HepG2 (cell line): Measurements from ENCODE around the gene CREB1. TPM values are rescaled to one million over a fixed set of nuclear protein-coding genes. Genes with fewer than 3 reads are reported as not detected.

Experiments
- ELF4 ChIP-seq: sonication (generic); formaldehyde crosslinking; IDR thresholded peaks from 2 replicates; pipeline ENCODE4 v1.5.0; 2020; ENCODE audit warnings: missing genetic modification reagents, mild to moderate bottlenecking, moderate library complexity, borderline replicate concordance
- FUBP1 ChIP-seq: sonication (generic); formaldehyde crosslinking; IDR thresholded peaks from 2 replicates; pipeline ENCODE4 v1.5.1; 2020; ENCODE audit warnings: missing genetic modification reagents, mild to moderate bottlenecking, borderline replicate concordance
- GLI4 ChIP-seq: sonication (generic); formaldehyde crosslinking; IDR thresholded peaks from 2 replicates; pipeline ENCODE4 v1.5.1; 2020; ENCODE audit warnings: missing genetic modification reagents, mild to moderate bottlenecking, moderate library complexity, borderline replicate concordance
- GMEB1 ChIP-seq: sonication (generic); formaldehyde crosslinking; IDR thresholded peaks from 2 replicates; pipeline ENCODE4 v1.5.1; 2020; ENCODE audit warnings: missing genetic modification reagents, mild to moderate bottlenecking, borderline replicate concordance
- HOXA9 ChIP-seq: sonication (generic); formaldehyde crosslinking; IDR thresholded peaks from 2 replicates; pipeline ENCODE4 v1.8.1; 2022; ENCODE audit warnings: missing genetic modification reagents, mild to moderate bottlenecking, moderate library complexity, borderline replicate concordance
- KLF11 ChIP-seq: IDR thresholded peaks from 2 replicates; pipeline ENCODE4 v1.6.1; 2016; ENCODE audit warnings: missing compliant biosample characterization
- MBD4 ChIP-seq: IDR thresholded peaks from 2 replicates; pipeline ENCODE4 v1.6.1; 2012; ENCODE audit warnings: low read length, inconsistent platforms, borderline replicate concordance
- MED1 ChIP-seq: sonication (generic); formaldehyde crosslinking; IDR thresholded peaks from 2 replicates; pipeline ENCODE4 v1.4.0; 2020; ENCODE audit warnings: missing genetic modification reagents
- PHF20 ChIP-seq: sonication (generic); formaldehyde crosslinking; IDR thresholded peaks from 2 replicates; pipeline ENCODE4 v1.5.0; 2020; ENCODE audit warnings: mild to moderate bottlenecking, missing genetic modification reagents
- RBFOX2 ChIP-seq: fragments of 200-400 bp; formaldehyde crosslinking; IDR thresholded peaks from 2 replicates; pipeline ENCODE4 v1.6.1; 2017; ENCODE audit warnings: low read depth, mild to moderate bottlenecking, low read length
- SRY ChIP-seq: sonication (generic); formaldehyde crosslinking; IDR thresholded peaks from 2 replicates; pipeline ENCODE4 v1.8.0; 2022; ENCODE audit warnings: mild to moderate bottlenecking, missing genetic modification reagents
- ZBTB7A ChIP-seq: sonication (generic); formaldehyde crosslinking; IDR thresholded peaks from 2 replicates; pipeline ENCODE4 v1.8.0; 2022; ENCODE audit warnings: mild to moderate bottlenecking, missing genetic modification reagents
- ZFX ChIP-seq: sonication (generic); formaldehyde crosslinking; IDR thresholded peaks from 2 replicates; pipeline ENCODE4 v1.4.0; 2020; ENCODE audit warnings: mild to moderate bottlenecking, low read depth, missing genetic modification reagents, moderate library complexity
- ZMYM2 ChIP-seq: sonication (generic); formaldehyde crosslinking; IDR thresholded peaks from 2 replicates; pipeline ENCODE4 v1.8.0; 2022; ENCODE audit warnings: mild to moderate bottlenecking, missing genetic modification reagents
- ZNF34 ChIP-seq: sonication (generic); formaldehyde crosslinking; IDR thresholded peaks from 2 replicates; pipeline ENCODE4 v1.4.0; 2020; ENCODE audit warnings: mild to moderate bottlenecking, missing genetic modification reagents, borderline replicate concordance
- ZNF432 ChIP-seq: sonication (generic); formaldehyde crosslinking; IDR thresholded peaks from 2 replicates; pipeline ENCODE4 v1.5.0; 2020; ENCODE audit warnings: missing genetic modification reagents, mild to moderate bottlenecking, borderline replicate concordance
- ZNF574 ChIP-seq: sonication (generic); formaldehyde crosslinking; IDR thresholded peaks from 2 replicates; pipeline ENCODE4 v1.4.0; 2020; ENCODE audit warnings: missing genetic modification reagents
- ZNF605 ChIP-seq: sonication (generic); formaldehyde crosslinking; IDR thresholded peaks from 2 replicates; pipeline ENCODE4 v1.8.0; 2022; ENCODE audit warnings: mild to moderate bottlenecking, missing genetic modification reagents
- ZNF670 ChIP-seq: sonication (generic); formaldehyde crosslinking; IDR thresholded peaks from 2 replicates; pipeline ENCODE4 v1.8.0; 2022; ENCODE audit warnings: mild to moderate bottlenecking, missing genetic modification reagents, borderline replicate concordance
- ZZZ3 ChIP-seq: sonication (generic); formaldehyde crosslinking; IDR thresholded peaks from 2 replicates; pipeline ENCODE4 v1.4.0; 2020; ENCODE audit warnings: missing genetic modification reagents, mild to moderate bottlenecking, borderline replicate concordance
- polyA plus RNA-seq, 8 experiments: library from polyadenylated mRNA; depleted of rRNA in 3 of 8; stranded (reverse) in 7 of 8; unstranded in 1 of 8; fragments of >200 nt; fragmentation: Illumina TruSeq in 4 of 8; extraction: Trizol in 4 of 8; gene quantifications; 2 replicates each; pipeline versions ENCODE4 v1.2.1 to v1.2.3, GENCODE V29; 2011 to 2016; ENCODE audit warnings: low read depth in 4 of 8, missing spikeins in 1 of 8, mixed read lengths in 1 of 8; ENCODE audit not compliant: insufficient read depth in 1 of 8
- total RNA-seq, 5 experiments: library from RNA; depleted of rRNA; stranded (reverse); fragments of >200 nt; fragmentation: Illumina TruSeq; extraction: Trizol; gene quantifications; 2 replicates each; pipeline ENCODE4 v1.2.3, GENCODE V29; 2016; ENCODE audit warnings: low read depth in 1 of 5
- TF ChIP-seq, protein P1 (sequence below): sonication (generic); formaldehyde crosslinking; IDR thresholded peaks from 2 replicates; pipeline ENCODE4 v1.8.0; 2022; ENCODE audit warnings: mild to moderate bottlenecking, missing genetic modification reagents, moderate library complexity

The CREB1 gene
- total and polyA plus RNA-seq, 2 of the 13 experiments (the other 11 are each of a cell fraction or from before 2014, with no cell fraction given) = 51.8 to 51.9 TPM

GRCh38 chr2:207625014-207625907 lies 95.5 kb downstream of the CREB1 start, which contains the start of gene METTL21A (continued):
- TF ChIP-seq PHF20 (CRISPR knock-in tag) (peak; percentile 62; the same call in 1 of the 2 replicates), ZNF432 (CRISPR knock-in tag) (0 out of 2 replicates have a peak, but pooled peaks have one; percentile 66), ZNF574 (CRISPR knock-in tag) (peak; percentile 86), KLF11 (CRISPR knock-in tag) (peak; percentile 83; the same call in 1 of the 2 replicates), RBFOX2 (peak; percentile 91), FUBP1 (no peak), ZMYM2 (CRISPR knock-in tag) (peak; percentile 64; the same call in 1 of the 2 replicates), HOXA9 (CRISPR knock-in tag) (no peak; the same call in 1 of the 2 replicates), ZNF605 (peak; percentile 91), ZBTB7A (CRISPR knock-in tag) (0 out of 2 replicates have a peak, but pooled peaks have one; percentile 35), ZFX (peak; percentile 93), GLI4 (CRISPR knock-in tag) (peak; percentile 68), ZNF670 (CRISPR knock-in tag) (0 out of 2 replicates have a peak, but pooled peaks have one; percentile 72), MBD4 (no peak), SRY (CRISPR knock-in tag) (peak; percentile 87), ZNF34 (CRISPR knock-in tag) (0 out of 2 replicates have a peak, but pooled peaks have one; percentile 34), MED1 (CRISPR knock-in tag) (peak; percentile 88), ZZZ3 (CRISPR knock-in tag) (peak; percentile 31; the same call in 1 of the 2 replicates), GMEB1 (peak; percentile 91), ELF4 (0 out of 2 replicates have a peak, but pooled peaks have one; percentile 57)
- TF ChIP-seq, protein P1, sequence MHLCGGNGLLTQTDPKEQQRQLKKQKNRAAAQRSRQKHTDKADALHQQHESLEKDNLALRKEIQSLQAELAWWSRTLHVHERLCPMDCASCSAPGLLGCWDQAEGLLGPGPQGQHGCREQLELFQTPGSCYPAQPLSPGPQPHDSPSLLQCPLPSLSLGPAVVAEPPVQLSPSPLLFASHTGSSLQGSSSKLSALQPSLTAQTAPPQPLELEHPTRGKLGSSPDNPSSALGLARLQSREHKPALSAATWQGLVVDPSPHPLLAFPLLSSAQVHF (CRISPR knock-in tag) = no peak
